GM12875 (cell line): ENCODE data around the gene CTNND2.
"Not testable (repeated sequence)": the region's sequence is repeated elsewhere in the genome, so short reads cannot be mapped to it uniquely, and the experiment has no call there.

Experiments used
- H3K4me3 ChIP-seq: one replicate; pipeline ENCODE4 v1.5.1; 2011; ENCODE audit warnings: low read depth, low read length, control low read depth
- CTCF ChIP-seq: IDR thresholded peaks from 2 replicates; pipeline ENCODE4 v1.5.1; 2011; ENCODE audit warnings: low read depth, mild to moderate bottlenecking, control low read depth, inconsistent platforms, low read length, moderate library complexity, borderline replicate concordance; ENCODE audit not compliant: insufficient read depth

CTNND2 gene

GRCh38 chr5:11329679-11330078, 574.6 kb downstream of the CTNND2 start:
- H3K4me3 ChIP-seq = no peak overlapping the region
- TF ChIP-seq CTCF = no peak

- no peak overlapping the region for H3K4me3 ChIP-seq
- no peak for TF ChIP-seq CTCF
These were observed 579.5 kb downstream of the CTNND2 start for GRCh38 chr5:11324521-11325289.

- no peak for TF ChIP-seq CTCF
- H3K4me3 ChIP-seq = no peak overlapping the region
These were observed 580.5 kb downstream of the CTNND2 start for GRCh38 chr5:11323761-11324160.

- H3K4me3 ChIP-seq = no peak overlapping the region
- no peak for TF ChIP-seq CTCF
These were observed 582.1 kb downstream of the CTNND2 start for GRCh38 chr5:11322133-11322532.

GRCh38 chr5:11319836-11320580, 584.2 kb downstream of the CTNND2 start:
- H3K4me3 ChIP-seq = no peak overlapping the region
- no peak for TF ChIP-seq CTCF

GRCh38 chr5:11313694-11314093, 590.6 kb downstream of the CTNND2 start:
- not testable (repeated sequence) for H3K4me3 ChIP-seq

- no peak overlapping the region for H3K4me3 ChIP-seq
- no peak for TF ChIP-seq CTCF
These were observed 592.5 kb downstream of the CTNND2 start for GRCh38 chr5:11311731-11312130.
